Omental fat pad (tissue), 4 donors: ENCODE data around the gene MANF. TPM values are rescaled to one million over a fixed set of nuclear protein-coding genes. Genes with fewer than 3 reads are reported as not detected.

Experiments used
- ATAC-seq: fragments of 150-250 bp; one replicate; pipeline ENCODE4 v1.9.1; 2016; ENCODE audit warnings: mild to moderate bottlenecking, moderate library complexity; ENCODE audit not compliant: low FRiP score
- DNase-seq: peaks from one replicate; pipeline ENCODE4 v3.0.0-alpha.2; 2019; ENCODE audit warnings: low spot score
- CTCF ChIP-seq, 3 donors: fragments of 450-650 bp; IDR thresholded peaks; one replicate each; pipeline ENCODE4 v1.5.1; 2016 to 2017; ENCODE audit warnings: antibody characterized with exemption in 3 of 3, mild to moderate bottlenecking in 3 of 3, moderate library complexity in 2 of 3
- total RNA-seq, 4 donors: library from RNA; depleted of rRNA; stranded (reverse); fragments of >200 nt; gene quantifications; one replicate each; pipeline ENCODE4 v1.1.0, GENCODE V29; 2016

Gene MANF
- total RNA-seq, 4 donors from 2014 or later: 27.0 to 54.7 (median 39.4) TPM

- ATAC-seq (peak; percentile 1), DNase-seq (no peak)
- TF ChIP-seq CTCF (IDR thresholded peaks at IDR 0.05): no peak
Observed at GRCh38 chr3:51390246-51391074, 5.4 kb downstream of the MANF start.

GRCh38 chr3:51391075-51391565 is 6.0 kb downstream of the MANF start, which contains the start of gene RBM15B:
Gene RBM15B, plus strand, starts transcription at chr3:51391285. Its CDS starts 115 bp downstream, at chr3:51391400.
- peak; percentile 95 for ATAC-seq
- peak; percentile 76 for DNase-seq
- TF ChIP-seq CTCF (IDR thresholded peaks at IDR 0.05): peak in 1 of 3 donors; percentile 63

GRCh38 chr3:51391566-51392354 is 6.7 kb downstream of the MANF start:
- no peak for DNase-seq
- no peak for TF ChIP-seq CTCF (IDR thresholded peaks at IDR 0.05)
- ATAC-seq: peak; percentile 6

- ATAC-seq (no peak), DNase-seq (no peak)
- TF ChIP-seq CTCF (IDR thresholded peaks at IDR 0.05): no peak
Observed at GRCh38 chr3:51392355-51393133, 7.5 kb downstream of the MANF start.

GRCh38 chr3:51393134-51393495 is 8.0 kb downstream of the MANF start:
- DNase-seq: no peak
- TF ChIP-seq CTCF (IDR thresholded peaks at IDR 0.05): no peak
- no peak for ATAC-seq

- TF ChIP-seq CTCF (IDR thresholded peaks at IDR 0.05): no peak
- no peak for DNase-seq
- no peak for ATAC-seq
Observed at GRCh38 chr3:51393564-51393963, 8.5 kb downstream of the MANF start.
